ENCODE results near the gene NMT2.
A peak's percentile ranks its signal among the peaks of the same experiment; 100 is the strongest.

NMT2 gene

DNA sequence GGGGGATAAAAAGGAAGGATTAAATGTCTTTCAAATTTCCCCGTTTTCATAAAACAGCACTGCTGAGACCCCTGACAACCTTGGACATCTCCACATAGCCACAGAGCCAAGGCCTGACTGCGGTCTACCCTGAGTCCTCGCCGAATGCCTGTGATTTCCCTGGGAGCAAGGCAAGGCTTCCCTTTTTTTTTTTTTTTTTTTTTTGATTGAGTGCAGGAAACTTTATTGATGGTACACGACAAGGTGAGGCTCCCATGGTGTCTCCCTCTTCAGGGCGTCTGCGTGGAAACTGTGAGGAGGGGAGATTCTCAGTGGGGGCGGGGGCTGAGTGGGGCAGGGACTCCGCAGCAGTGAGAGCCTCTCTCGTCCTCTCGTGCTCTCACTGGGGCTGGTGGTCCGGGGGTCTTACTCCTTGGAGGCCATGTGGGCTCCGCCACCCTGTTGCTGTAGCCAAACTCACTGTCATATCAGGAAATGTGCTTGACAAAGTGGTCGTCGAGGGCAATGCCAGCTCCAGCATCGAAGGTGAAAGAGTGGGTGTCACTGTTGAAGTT lies 75.6 kb downstream of the NMT2 start:
- DNase-seq (ENCODE audit: low read depth), result no peak

DNA sequence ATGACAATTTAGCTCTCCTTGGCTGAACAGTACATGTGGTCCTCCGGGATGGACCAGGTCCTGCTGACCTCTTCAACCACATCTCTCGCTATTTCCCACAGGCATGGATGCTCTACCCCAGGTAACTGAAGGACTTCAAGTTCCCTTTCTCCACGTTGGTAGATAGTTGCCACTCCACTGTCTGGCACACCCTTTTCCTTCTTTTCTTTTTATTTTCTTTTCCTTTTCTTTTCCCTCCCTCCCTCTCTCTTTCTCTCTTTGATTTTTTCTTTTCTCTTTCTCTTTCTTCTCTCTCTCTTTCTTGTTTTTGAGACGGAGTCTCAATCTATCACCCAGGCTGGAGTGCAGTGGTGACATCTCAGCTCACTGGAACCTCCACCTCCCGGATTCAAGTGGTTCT lies 77.1 kb downstream of the NMT2 start:
- no peak for DNase-seq (ENCODE audit: low read depth)

DNA sequence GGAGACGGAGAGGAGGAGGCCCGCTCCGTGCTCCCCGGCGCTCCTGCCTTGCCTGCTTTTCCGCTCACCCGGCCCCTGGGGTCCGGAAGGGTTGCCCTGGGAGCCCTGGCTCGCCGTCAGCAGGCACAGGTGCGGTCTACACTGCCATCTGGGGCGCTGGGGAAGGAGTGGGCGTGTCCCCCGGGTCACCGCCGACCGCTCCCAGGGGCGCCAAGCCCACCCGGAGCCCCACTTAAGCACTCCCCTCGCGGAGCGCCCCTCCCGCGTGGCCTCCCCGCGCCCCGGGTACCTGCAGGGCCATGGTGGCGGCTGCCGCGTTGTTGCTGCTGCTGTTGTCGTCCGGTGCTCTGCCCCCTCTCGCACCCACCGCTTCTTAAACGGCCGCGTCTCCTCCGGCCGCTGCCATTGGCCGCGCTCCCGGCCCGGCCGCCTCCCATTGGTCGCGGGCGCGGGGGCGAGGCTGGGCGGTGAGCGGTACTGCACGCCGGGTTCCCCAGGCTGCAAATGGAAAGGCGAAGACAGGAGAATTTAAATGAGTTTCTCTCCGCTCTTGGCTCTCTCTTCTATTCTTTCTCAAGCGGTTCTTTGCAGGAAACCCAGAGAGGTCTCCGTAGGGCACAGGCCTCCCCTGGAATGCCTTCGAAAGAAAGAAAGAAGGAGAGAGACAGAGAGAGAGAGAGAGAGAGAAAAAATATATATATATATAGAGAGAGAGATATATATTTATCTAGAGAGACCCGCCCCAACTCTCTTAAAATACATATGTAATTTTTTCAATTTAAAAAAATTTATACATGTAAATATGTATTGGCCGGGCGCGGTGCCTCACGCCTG lies 79.8 kb downstream of the NMT2 start, which contains the start of gene ACBD7:
Gene ACBD7 (minus strand): TSS at position 349 of the 834 bp plus-strand sequence. CDS start 48 bp downstream, at position 301.
- peak; percentile 49 for DNase-seq (ENCODE audit: low read depth)

DNA sequence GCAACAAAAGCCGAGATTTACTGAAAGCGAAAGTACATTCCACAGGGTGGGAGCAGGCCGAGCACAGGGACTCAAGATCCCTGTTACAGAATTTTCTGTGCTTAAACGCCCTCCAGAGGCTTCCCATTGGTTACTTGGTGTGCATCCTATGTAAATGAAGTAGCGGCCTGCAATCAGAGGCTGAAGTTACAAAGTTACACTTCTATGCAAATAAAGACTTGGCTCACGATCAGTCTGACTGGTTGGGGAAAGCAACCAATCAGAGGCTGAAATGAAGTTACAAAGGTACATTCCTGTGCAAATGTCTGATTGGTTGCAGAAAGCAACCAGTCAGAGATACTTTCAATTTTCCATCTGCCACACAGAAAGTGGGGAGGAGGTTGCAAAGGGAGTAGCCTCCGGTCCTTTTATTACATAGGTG lies 84.0 kb downstream of the NMT2 start:
- DNase-seq (ENCODE audit: low read depth), result no peak

DNA sequence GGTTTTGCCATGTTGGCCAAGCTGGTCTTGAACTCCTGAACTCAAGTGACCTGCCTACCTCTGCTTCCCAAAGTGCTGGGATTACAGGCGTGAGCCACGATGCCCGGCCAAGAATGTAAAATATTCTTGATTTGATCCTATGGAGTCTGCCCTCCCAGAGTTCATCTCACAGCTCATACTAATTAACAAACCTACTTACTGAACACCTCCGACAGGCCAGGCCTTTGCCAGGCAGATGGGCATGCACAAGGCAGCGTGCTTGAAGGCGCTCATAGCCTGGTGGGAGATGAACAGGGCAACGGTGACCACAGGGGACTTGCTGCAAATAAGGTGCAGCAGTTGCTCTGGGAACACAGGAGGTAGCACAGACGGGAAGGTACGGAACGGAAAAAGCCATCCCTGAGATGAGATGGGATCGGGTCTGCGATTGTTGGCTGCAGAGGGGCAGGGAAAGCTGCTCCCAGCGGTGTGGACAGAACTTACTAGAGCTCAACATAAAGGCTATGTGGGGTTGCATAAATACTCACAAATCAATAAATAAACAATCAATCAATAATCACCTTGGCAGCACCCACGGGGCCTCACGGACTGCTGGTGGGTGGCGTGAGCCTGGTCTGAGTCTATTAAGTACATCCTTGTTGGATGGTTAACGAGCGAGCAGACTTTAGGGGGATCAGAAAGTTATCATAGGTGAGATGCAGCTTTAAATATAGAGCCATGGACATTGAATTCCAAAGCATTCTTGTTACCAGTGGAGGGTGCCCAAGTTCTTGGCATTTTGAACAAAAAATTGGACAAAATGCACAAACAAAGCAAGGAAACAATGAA lies 84.6 kb downstream of the NMT2 start:
- DNase-seq (ENCODE audit: low read depth), result no peak

GRCh38 chr10:15075421-15075820 lies 93.1 kb downstream of the NMT2 start:
- DNase-seq (ENCODE audit: low read depth), result no peak

- no peak for DNase-seq (ENCODE audit: low read depth)
Measured at GRCh38 chr10:15072358-15072757, 96.1 kb downstream of the NMT2 start.

DNA sequence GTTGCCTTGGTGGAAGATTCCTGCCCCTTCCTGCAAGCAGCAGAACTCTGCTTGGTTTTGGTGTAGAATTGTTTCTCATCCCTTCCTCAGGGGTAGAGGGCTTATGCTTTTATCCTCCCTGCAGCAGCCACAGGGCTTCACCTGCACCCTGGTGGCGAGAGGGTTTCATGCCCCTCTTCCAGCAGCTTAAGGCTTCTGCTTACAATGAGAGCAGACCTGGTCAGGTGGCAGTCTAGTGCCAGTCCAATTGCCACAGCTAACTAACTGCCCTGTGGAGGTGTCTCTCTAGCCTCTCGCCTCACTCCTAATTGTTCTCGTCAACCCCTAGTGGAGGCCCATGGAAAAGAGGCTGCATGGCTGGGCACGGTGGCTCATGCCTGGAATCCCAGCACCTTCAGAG lies 99.3 kb downstream of the NMT2 start:
- DNase-seq (ENCODE audit: low read depth), result no peak

DNA sequence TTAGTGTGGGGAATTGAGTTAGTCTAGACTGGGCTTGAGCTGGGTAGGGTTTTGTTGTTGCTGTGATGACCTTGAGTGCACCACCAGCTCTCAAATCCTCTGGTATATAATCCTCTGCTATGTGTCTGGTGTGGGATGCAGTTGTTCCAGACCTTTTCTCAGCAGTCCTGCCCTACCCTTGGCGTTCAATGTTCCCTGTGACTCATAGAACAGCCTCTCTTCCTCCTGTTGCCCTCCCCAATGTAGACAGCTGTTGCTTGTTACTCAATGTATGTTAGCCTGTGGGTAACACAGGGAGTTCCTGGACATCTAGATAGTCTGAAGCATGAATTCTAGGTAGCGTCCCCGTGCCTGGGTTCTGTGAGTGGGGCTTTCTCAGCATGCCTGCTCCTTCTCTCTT lies 99.7 kb downstream of the NMT2 start:
- no peak for DNase-seq (ENCODE audit: low read depth)

DNA sequence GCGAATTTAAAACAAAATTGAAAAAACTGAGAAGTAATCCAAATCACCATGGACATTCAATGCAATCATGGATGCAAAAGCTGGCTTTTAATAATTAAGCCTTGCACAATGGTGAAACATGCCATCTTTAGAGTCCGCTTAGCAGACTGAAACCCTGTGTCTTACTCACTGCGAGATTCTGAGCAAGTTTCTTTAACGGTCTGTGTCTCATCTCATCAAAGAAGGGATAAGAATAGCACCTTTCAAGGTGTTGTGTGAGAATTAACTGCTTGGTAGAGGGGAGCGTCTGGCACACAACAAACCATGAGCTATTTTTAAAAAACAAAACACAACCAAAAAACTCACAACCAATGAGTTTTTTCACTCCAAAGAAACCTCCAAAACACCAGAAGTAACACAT lies 101.3 kb downstream of the NMT2 start:
- no peak for DNase-seq (ENCODE audit: low read depth)

- no peak for DNase-seq (ENCODE audit: low read depth)
Measured at GRCh38 chr10:15060638-15061037, 107.9 kb downstream of the NMT2 start.

GRCh38 chr10:15059914-15060313 lies 108.6 kb downstream of the NMT2 start:
- no peak for DNase-seq (ENCODE audit: low read depth)

DNA sequence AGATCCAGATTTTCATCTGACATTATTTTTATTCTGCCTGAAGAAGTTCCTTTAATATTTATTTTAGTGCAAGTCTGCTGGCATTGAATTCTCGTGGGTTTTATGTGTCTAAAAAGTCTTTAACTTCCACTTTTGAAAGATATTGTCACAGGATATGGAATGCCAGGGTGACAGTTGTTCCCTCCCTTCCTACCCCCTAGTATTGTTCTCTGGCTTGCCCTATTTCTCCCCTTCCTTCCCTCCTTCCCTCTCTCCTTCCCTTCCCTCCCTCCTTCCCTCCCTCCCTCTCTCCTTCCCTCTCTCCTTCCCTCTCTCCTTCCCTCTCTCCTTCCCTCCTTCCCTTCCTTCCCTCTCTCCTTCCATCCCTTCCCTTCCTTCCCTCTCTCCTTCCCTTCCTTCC lies 109.8 kb downstream of the NMT2 start:
- no peak for DNase-seq (ENCODE audit: low read depth)

All from stimulated activated CD8-positive, alpha-beta memory T cell treated with anti-CD3 and anti-CD28 coated beads, Interleukin-15, amount 100 ng/mL, for 1 hour (primary cell).